GM15510 (cell line): ENCODE data around the gene LGALS3.

ENCODE experiments used
- POLR2A ChIP-seq: IDR thresholded peaks from 3 replicates; pipeline ENCODE4 v1.6.1; 2011; ENCODE audit warnings: borderline replicate concordance; ENCODE audit not compliant: insufficient read length; ENCODE audit errors: extremely low read depth

The LGALS3 gene

DNA sequence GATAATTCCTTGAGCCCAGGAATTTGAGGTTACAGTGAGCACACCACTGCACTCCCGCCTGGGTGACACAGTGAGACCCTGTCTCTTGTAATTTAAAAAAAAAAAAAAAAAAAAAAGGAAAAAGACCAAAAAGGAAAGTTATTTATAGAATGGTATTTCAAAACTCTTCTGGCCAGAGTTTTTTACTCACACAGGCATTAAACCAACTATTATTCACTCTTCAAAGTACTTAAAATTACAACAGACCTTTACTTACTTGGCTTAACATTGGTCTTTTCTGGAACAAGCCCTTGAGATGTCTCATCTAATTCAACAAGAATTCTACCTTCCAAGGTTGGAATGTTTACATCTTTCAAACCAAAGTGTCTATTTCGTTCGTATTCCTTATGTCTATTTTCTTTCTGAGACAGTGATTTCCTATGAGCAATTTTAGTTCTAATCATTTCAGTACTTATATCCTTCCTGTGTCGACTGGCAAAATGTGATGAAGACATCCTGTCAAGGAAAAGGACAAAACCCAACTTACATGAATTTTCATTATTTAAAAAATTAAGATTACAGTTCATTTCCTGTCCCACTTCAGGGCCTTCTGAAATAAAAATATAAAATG lies 59.7 kb downstream of the LGALS3 start:
- TF ChIP-seq POLR2A, result no peak

DNA sequence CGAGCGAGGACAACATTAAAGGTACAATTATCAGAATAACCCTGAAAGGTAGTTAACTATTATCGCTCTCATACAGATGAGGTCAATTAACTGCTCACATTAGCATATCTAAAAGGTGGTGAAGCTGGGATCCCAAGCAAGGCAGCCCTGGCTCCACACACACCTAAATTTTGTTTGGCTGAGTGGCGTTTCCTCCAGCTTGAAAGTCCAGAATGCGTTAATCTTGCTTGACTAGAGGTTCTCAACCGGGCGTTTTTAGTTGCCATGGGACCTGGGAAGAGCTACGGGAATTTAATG lies 61.8 kb downstream of the LGALS3 start:
- no peak for TF ChIP-seq POLR2A

DNA sequence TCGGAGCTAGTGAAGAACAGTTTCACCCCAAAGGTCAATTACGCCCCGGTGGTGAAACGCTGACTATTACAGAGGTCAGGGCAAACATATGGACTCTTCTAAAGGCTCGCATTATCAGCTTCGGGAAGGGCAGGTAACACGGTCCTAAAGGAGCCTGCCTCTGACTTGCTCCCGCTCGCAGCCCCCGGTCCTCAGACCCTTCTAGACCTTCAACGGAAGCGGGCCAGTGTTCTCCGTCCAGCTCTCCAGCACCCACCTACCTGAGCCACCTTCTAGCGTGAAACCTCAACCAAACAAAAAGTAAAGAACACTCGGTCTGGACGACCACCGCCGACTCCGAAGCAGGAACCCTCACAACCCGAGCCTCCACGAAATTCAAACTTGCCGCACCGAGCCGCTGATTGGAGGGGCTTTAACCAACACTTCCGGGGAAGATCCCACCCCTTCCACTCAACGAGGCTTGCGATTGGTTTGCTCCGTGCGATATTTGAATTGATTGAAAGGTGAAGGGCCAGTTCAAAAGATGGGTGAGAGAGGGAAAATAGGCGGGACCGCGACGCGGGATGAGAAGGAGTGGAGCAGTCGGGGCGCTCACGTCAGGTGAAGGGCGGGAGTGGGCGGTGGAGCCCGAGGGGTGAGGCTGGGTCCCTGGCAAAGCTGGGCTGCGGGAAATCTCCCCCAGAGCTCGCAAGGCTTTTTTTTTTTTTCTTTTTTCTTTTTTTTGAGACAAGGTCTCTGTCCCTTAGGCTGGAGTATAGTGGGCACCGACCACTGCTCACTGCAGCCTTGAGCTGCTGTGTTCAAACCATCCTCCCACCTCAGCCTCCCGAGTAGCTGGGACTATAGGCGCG lies 62.4 kb downstream of the LGALS3 start, which contains the start of gene DLGAP5:
Gene DLGAP5 (minus strand): TSS at position 383 of the 851 bp plus-strand sequence. CDS start 2,406 bp downstream, outside the sequence.
- peak; percentile 70 for TF ChIP-seq POLR2A

GRCh38 chr14:55192054-55192621 lies 63.1 kb downstream of the LGALS3 start:
- no peak for TF ChIP-seq POLR2A

DNA sequence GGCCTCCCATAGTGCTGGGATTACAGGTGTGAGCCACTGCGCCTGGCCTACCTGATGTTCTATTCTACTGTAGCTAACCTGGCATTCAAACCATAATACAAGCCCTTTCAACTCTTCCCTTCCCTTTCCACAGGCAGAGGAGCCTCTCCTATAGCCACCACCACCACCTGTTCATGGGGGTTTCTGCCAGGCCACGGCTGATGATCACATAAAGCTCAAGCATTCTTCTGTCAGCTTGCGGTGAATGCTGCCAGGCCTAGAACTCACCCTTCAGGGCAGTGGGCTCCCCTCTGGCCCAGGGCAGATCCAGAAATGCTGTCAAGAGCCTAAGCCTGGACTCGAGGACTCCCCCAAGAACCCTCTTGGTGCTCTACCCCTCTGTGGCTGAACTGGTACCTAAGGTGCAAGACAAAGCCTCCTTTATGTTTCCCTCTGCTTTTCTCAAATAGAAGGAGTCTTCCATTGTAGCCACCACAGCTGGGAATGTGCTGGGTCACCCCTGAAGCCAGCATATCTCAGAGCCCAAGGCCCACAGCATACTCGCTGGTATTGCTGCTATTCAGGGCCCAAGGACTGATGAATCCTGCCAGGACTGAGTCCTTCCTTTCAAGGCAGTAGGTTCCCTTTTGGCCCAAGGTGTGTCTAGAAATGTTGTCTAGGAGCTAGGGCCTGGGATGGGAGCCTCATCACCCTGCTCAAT lies 65.8 kb downstream of the LGALS3 start:
- TF ChIP-seq POLR2A, result no peak
